ENCODE data around the gene PPFIBP1.

Gene PPFIBP1

DNA sequence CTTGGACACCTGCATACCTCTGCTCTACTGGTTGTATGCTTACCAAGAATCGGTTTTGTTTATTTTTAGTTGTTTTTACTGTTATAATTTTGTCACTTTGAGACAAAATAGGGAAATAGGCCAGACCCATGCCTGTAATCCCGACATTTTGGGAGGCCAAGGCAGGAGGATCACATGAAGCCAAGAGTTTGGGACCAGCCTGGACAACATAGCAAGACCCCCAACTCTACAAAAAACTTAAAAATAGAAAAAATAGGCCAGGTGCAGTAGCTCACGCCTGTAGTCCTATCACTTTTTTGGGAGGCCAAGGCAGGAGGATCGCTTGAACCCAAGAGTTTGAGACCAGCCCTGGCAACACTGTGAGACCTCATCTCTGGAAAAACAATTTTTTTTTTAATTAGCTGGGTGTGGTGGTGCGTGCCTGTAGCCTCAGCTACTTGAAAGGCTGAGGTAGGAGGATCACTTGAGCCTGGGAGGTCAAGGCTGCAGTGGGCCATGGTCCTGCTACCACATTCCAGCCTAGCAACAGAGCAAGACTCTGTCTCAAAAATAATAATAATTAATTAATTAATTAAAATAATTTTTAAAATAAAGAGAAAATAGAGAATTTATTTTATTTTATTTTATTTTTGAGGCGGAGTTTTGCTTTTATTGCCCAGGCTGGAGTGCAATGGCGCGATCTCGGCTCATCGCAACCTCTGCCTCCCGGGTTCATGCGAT, 185.4 kb downstream of the PPFIBP1 start:
- DNase-seq (ENCODE audit: extremely low read depth, low read depth), result no peak
- TF ChIP-seq, protein P1, sequence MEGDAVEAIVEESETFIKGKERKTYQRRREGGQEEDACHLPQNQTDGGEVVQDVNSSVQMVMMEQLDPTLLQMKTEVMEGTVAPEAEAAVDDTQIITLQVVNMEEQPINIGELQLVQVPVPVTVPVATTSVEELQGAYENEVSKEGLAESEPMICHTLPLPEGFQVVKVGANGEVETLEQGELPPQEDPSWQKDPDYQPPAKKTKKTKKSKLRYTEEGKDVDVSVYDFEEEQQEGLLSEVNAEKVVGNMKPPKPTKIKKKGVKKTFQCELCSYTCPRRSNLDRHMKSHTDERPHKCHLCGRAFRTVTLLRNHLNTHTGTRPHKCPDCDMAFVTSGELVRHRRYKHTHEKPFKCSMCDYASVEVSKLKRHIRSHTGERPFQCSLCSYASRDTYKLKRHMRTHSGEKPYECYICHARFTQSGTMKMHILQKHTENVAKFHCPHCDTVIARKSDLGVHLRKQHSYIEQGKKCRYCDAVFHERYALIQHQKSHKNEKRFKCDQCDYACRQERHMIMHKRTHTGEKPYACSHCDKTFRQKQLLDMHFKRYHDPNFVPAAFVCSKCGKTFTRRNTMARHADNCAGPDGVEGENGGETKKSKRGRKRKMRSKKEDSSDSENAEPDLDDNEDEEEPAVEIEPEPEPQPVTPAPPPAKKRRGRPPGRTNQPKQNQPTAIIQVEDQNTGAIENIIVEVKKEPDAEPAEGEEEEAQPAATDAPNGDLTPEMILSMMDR (IDR thresholded peaks at IDR 0.05; ENCODE audit: low read depth, low read length), result no peak

DNA sequence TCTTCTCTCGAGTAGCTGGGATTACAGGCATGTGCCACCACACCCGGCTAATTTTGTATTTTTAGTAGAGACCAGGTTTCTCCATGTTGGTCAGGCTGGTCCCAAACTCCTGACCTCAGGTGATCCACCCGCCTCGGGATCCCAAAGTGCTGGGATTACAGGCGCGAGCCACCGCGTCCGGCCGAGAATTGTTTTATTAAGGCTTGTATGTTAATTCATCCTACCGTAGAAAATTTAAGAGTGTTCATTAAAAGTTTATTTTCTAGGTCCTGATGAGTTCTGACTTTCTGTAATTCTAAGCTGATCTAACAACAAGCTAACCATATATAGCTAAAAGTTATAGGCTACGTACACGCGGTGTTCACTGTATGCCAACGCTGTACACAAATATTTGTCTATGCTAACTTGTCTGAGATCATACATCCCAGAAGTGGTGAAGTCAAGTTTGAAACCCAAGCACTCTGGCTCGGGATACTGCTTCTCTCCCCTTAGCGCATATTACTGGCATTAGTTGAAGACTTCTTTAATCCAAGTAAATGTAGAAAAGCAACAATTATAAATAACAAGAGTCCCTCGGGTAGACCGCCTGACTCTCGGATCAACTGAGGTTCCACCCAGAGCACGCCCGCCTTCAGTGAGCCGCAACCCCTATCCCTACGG, 186.1 kb downstream of the PPFIBP1 start:
- TF ChIP-seq, protein P1 (IDR thresholded peaks at IDR 0.05; ENCODE audit: low read depth, low read length), result no peak
- DNase-seq (ENCODE audit: extremely low read depth, low read depth), result no peak

DNA sequence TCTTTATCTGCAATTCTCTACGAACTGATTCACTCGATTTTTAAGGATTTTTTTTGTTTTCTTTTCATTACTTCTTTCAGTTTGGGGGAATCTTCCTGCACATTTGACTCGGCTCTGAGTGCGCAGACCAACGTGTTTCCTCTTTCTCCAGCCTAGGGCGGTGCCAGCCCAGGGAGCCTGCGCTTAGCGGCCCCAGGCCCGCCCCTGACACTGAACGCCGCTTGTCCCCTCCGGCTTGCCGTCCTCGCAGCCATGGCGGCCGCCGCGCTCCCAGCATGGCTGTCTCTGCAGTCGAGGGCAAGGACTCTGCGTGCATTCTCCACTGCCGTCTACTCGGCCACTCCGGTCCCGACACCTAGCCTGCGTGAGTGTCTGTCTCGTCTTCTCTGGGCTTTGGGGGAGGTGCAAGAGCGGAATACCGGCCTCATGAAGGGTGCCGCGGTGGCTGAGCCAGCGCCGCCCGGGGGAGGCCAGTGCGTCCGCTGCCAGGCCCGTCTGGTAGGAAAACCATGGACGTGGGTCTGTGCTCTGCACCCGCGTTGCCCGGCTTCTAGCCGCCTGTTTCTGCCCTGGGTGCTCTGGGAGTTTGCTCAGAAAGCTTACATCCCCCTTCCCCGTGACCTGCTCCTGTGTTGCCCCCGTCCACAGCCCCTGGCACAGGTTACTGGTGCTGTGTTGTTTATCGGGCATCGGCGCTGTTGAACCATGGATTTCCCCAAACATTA, 186.7 kb downstream of the PPFIBP1 start, which contains the start of gene MRPS35:
TSS of gene MRPS35 (plus strand) at position 241 of the 725 bp plus-strand sequence. CDS start at position 253, 12 bp downstream.
- TF ChIP-seq, protein P1 (IDR thresholded peaks at IDR 0.05; ENCODE audit: low read depth, low read length), result no peak
- peak; percentile 81 for DNase-seq (ENCODE audit: extremely low read depth, low read depth)

DNA sequence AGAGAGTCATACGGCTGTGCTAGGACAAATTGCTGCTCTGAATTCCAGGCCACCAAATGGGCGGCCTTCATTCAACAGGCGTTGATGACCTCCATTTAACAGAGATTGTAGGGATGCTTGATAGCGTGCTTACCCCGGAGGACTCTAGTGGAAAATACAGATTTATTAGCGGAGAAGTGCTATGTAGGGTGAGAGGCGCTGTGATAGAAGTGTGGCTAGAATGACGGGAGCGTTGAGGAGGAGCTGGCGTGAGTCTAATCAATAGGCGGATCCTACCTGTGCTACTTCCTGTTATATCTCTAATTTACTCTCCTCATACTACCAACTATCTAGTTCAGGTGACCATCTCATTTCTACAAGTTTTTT, 187.3 kb downstream of the PPFIBP1 start:
- TF ChIP-seq, protein P1 (IDR thresholded peaks at IDR 0.05; ENCODE audit: low read depth, low read length), result no peak
- no peak for DNase-seq (ENCODE audit: extremely low read depth, low read depth)

DNA sequence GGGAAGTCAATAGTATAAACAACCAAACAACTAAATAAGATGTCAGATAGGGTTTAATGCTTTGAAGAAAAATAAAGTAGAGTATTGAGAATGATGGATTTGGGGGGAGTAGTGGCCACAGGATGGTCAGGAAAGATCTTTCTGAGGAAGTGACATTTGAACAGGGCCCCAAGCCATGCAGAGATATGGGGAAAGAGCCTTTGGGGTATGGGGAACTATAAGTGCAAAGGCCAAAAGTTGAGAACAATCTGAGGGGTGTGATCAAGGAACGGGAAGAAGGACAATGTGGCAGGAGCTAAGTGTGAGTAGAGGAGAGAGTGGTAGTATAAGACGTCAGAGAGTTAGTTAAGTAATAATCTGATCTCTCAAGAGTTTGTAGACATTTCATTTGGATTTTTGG, 188.0 kb downstream of the PPFIBP1 start:
- TF ChIP-seq, protein P1 (IDR thresholded peaks at IDR 0.05; ENCODE audit: low read depth, low read length), result no peak

DNA sequence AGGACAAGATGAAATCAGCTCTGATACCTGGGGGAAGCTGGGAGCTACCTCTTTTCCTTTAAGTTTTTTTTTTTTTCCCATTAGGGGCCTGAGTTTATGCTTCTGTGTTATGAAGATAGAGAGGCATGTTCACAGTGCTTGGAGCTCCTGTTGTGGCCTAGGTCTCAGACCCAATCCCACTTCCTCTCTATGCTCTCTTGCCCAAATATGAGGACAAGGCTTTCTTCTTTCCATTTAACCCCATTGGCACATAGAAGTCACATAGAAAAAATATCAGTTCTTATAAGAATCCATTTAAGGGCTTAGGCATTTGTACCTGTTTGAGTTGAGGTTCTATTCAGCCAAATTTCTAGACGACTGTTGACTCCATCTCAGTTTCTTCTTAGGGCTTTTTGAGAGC, 199.2 kb downstream of the PPFIBP1 start:
- DNase-seq (ENCODE audit: extremely low read depth, low read depth), result no peak
- TF ChIP-seq, protein P1 (IDR thresholded peaks at IDR 0.05; ENCODE audit: low read depth, low read length), result no peak

More for the DNA sequence above, 188.0 kb downstream of the PPFIBP1 start:
- no peak for DNase-seq (ENCODE audit: extremely low read depth, low read depth)
